WERI-Rb-1 (cell line): Measurements from ENCODE around the gene SMYD4.
"Not testable (repeated sequence)": the region's sequence is repeated elsewhere in the genome, so short reads cannot be mapped to it uniquely, and the experiment has no call there.

Source experiments
- DNase-seq: peaks from one replicate; pipeline ENCODE4 v3.0.0-alpha.2; 2020
- H3K27ac ChIP-seq: fragments of 250-450 bp; sonication (Bioruptor Pico); 2 replicates; pipeline ENCODE4 v1.5.1; 2020; ENCODE audit warnings: mild to moderate bottlenecking, moderate library complexity
- H3K27me3 ChIP-seq: fragments of 250-450 bp; sonication (Bioruptor Pico); 2 replicates; pipeline ENCODE4 v1.5.1; 2021; ENCODE audit warnings: mild to moderate bottlenecking, low read depth, moderate library complexity; ENCODE audit not compliant: insufficient read depth, severe bottlenecking
- H3K36me3 ChIP-seq: fragments of 250-450 bp; sonication (Bioruptor Pico); 2 replicates; pipeline ENCODE4 v1.5.1; 2020; ENCODE audit warnings: mild to moderate bottlenecking, moderate library complexity
- H3K4me3 ChIP-seq: 2 replicates; pipeline ENCODE4 v1.5.1; 2011; ENCODE audit warnings: low read depth, mild to moderate bottlenecking, control low read depth, low read length
- H3K9me3 ChIP-seq: fragments of 250-450 bp; sonication (Bioruptor Pico); 2 replicates; pipeline ENCODE4 v1.5.1; 2021; ENCODE audit warnings: mild to moderate bottlenecking, moderate library complexity; ENCODE audit not compliant: severe bottlenecking
- CTCF ChIP-seq: IDR thresholded peaks from 2 replicates; pipeline ENCODE4 v1.5.1; 2011; ENCODE audit warnings: low read depth, mild to moderate bottlenecking, control low read depth, inconsistent platforms, low read length

SMYD4 gene

GRCh38 chr17:1820528-1821252 is 9.0 kb downstream of the SMYD4 start:
- TF ChIP-seq CTCF, result no peak
- no peak for DNase-seq
- no peak overlapping the region for H3K27ac ChIP-seq
- H3K27me3 ChIP-seq, result no peaks in the 10 kb centered on the region
- H3K36me3 ChIP-seq, result peaks cover 58% of the 10 kb centered on the region
- no peak overlapping the region for H3K4me3 ChIP-seq
- H3K9me3 ChIP-seq, result no peaks in the 10 kb centered on the region

GRCh38 chr17:1813088-1813487 is 16.6 kb downstream of the SMYD4 start:
- peaks cover 32% of the 10 kb centered on the region for H3K36me3 ChIP-seq
- TF ChIP-seq CTCF, result no peak
- H3K4me3 ChIP-seq, result no peak overlapping the region
- H3K27me3 ChIP-seq, result no peaks in the 10 kb centered on the region
- no peak for DNase-seq
- H3K9me3 ChIP-seq, result no peaks in the 10 kb centered on the region
- H3K27ac ChIP-seq, result no peak overlapping the region

GRCh38 chr17:1810450-1811103 is 19.1 kb downstream of the SMYD4 start:
- H3K9me3 ChIP-seq, result no peaks in the 10 kb centered on the region
- DNase-seq, result no peak
- no peak overlapping the region for H3K4me3 ChIP-seq
- no peak overlapping the region for H3K27ac ChIP-seq
- TF ChIP-seq CTCF, result no peak
- H3K27me3 ChIP-seq, result no peaks in the 10 kb centered on the region
- peaks cover 40% of the 10 kb centered on the region for H3K36me3 ChIP-seq

- H3K27ac ChIP-seq, H3K9me3 ChIP-seq, H3K27me3 ChIP-seq, DNase-seq, H3K4me3 ChIP-seq: not testable (repeated sequence)
- peaks cover 41% of the 10 kb centered on the region for H3K36me3 ChIP-seq
These were observed 19.9 kb downstream of the SMYD4 start for GRCh38 chr17:1809815-1810214.

GRCh38 chr17:1808644-1809043 is 21.1 kb downstream of the SMYD4 start:
- no peaks in the 10 kb centered on the region for H3K27me3 ChIP-seq
- DNase-seq, result no peak

GRCh38 chr17:1807890-1808289 is 21.8 kb downstream of the SMYD4 start:
- no peaks in the 10 kb centered on the region for H3K9me3 ChIP-seq
- TF ChIP-seq CTCF, result no peak
- H3K27ac ChIP-seq, result no peak overlapping the region
- H3K4me3 ChIP-seq, result no peak overlapping the region
- DNase-seq, result no peak
- peaks cover 53% of the 10 kb centered on the region for H3K36me3 ChIP-seq
- H3K27me3 ChIP-seq, result no peaks in the 10 kb centered on the region

More at GRCh38 chr17:1808644-1809043, 21.1 kb downstream of the SMYD4 start:
- H3K27ac ChIP-seq, result no peak overlapping the region
- no peak overlapping the region for H3K4me3 ChIP-seq
- no peaks in the 10 kb centered on the region for H3K9me3 ChIP-seq
- peaks cover 49% of the 10 kb centered on the region for H3K36me3 ChIP-seq
- TF ChIP-seq CTCF, result no peak
